GM18873 (cell line): Measurements from ENCODE around the gene FXYD5.

Experiments used
- ATAC-seq: cut with Tn5 transposase; IDR thresholded peaks from one replicate; pipeline ENCODE4 v1.9.1; 2021; ENCODE audit warnings: mild to moderate bottlenecking, moderate library complexity, moderate number of reproducible peaks; ENCODE audit not compliant: unreplicated experiment, low FRiP score

FXYD5 gene

DNA sequence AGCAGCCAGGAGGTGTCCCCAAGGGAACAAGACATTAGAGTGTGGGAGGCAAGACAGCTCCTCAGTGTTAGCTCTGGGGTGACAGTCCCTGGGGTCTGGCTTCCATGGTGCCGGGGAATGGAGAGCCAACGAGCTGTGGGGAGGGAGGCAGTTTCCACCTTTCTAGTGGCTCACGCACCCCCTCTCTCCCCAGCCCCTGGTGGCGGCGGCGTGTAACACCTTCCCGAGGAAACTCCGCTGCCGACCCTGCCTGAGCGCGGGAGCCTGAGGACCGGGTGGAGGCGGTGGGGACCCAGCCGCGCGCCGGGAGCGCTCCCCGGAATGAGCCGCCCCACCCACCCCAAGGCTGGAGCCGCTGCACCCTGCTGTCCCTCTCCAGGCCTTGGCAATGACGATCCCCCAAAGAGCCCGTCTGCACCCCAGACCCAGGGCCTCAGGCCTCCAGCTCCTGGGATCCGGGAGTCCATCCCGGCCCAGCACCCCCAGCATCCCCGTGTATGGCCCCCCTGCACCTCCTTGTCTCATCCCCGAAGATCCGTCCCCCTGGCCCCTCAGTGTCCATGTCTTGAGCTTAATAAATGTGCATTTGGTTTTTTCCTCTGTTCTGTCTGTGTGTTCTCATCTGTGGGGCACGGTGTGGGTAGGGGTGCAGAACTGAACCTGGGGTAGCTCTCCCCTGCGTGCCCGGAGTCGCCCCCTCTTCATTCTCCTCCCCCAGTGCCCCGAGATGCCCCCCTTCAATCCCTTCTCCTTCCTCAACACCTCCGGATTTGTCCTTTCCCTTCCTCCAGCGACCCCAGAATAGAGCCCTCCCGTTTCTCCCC lies 622 bp upstream of the FXYD5 start:
- ATAC-seq = no peak

DNA sequence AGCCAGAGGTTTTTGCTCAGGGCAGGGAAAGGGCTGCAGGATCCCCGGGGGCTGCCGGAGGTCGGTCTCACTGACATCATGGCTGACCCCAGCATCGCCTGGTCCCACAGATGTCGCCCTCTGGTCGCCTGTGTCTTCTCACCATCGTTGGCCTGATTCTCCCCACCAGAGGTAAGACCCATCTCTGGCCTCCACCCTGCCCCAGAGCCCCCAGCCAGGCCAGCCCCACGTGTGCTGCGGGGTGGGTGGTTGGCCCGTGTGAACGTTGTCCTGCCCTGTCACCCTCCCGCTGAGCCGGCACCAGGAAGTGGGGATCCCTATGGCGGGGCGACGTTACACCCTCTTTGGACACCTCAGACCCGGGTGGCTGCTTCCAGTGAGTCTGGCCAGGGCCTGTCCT lies 906 bp downstream of the FXYD5 start:
- ATAC-seq = no peak

DNA sequence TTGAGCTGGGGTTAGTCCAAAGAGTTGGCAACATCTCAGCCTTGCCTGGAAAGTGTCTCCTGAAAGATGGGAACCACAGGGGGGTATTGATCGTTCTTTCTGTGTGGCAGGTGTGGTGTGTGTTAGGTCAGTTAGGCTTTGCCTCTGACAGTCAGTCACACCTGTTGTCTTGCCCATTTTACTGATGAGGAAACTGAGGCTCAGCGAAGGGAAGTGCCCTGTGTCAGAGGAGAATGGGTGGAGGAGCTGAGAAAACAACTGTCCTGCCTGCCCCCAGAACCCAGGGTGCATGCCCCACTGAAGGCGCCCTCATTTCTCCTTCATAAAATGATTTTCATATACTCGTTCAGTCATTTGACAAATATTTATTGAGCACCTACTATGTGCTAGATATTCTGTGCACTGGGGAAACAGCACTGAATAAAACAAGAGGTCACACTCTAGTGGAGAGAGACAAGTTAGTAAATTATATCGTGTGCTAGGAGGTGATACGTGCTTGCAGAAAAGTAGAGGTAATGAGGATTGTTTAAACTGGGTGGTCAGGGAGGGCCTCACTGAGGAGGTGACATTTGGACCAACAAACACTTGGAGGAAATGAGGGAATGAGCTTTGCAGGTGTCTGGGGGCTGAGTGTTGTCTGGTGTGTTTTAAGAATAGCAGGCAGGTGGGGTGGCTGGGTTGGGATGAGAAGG lies 1.6 kb downstream of the FXYD5 start:
- no peak for ATAC-seq

DNA sequence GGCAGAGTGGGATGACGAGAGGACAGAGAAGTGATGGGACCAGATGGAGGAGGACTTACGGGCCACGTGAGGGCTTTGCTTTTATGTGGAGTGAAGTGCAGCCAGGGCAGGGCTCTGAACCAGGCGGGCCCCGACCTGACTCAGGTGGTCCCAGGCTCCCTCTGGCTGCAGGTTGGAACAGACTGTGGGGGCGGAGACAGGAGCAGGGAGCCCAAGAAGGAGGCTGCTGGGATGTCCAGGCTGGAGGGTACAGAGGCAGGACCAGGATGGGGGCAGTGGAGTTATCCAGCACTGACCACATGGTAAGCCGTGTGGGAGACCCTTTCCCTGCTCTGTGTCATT lies 2.1 kb downstream of the FXYD5 start:
- ATAC-seq = no peak

DNA sequence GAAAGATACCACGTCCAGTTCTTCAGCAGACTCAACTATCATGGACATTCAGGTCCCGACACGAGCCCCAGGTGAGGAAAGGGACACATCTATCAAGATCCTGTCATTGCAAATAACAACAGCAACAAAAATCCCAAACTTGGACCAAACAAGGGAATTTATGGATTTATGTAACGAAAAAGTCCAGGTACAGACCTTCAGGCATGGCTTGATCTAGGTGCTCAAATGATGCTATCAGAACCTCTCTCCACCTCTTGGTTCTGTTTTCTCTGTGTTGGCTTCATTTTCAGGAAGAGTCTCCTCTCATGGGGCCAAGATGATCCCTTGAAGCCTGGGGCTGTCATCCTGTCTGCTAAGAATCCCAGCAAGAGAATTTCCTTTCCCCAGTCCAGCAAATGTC lies 2.9 kb downstream of the FXYD5 start:
- ATAC-seq = no peak

DNA sequence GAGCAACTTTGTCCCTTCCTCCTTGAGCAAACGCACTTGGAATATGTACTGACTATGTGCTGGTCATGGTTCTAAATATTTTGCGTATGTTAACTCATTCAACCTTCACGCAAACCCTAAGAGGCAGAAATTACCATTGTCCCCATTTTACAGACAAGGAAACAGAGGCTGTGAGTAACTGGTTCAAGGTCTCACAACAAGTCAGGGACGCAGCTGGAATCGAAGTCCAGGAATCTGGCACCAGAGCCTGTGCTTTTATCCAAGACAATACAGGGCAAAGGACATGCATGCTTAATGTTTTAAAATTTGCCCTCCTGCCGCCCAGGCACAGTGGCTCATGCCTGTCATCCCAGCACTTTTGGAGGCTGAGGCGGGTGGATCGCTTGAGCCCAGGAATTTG lies 5.1 kb downstream of the FXYD5 start:
- ATAC-seq = no peak

DNA sequence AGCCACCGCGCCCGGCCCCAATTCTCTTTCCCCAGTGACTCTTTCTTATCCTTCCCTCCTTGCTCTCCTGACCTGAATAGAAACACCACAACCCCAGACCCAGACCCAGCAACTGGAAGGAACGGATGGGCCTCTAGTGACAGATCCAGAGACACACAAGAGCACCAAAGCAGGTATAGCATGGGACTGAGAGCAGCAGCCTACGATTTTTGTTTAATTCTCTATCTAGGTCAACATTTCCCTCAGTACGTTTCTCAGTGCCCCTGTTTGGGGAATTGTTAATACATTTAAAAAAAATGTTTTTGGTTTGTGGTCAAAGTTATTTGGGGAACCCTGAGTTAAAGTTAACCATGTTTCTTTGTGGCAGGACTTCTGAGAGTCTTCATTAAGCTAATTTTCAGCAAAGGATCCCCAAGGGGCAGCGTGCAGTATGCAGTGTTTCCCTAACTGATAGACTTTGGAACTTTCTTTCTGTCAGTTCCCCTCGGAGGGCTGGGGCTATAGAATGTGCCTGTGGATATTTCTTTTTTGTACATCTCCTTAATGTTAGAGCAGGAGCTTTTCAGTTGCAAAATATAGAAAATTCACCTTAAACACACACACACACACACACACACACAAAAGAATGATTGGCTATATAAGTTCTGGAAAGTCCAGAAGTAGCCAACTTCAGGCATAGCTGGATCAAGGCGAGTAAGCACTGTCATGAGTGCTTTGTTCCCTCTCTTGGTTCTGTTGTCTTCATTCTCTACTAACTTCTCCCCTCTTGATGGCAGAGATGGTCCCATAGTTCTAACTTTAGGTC lies 6.3 kb downstream of the FXYD5 start:
- ATAC-seq = no peak

DNA sequence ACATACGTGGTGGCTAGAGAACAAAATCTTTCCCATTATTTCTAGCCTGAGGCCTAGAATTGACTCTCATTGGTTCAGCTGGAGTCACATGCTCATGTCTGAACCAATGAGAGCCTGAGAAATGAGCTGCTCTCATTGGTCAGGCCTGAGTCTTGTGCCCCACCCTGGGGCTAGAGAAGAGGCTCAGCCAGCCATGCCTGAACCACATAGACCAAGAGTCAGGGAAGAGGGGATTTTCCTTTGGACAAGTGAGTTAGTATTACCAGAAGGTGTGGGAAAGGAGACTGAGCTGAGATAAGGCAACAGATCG lies 6.9 kb downstream of the FXYD5 start:
- no peak for ATAC-seq

DNA sequence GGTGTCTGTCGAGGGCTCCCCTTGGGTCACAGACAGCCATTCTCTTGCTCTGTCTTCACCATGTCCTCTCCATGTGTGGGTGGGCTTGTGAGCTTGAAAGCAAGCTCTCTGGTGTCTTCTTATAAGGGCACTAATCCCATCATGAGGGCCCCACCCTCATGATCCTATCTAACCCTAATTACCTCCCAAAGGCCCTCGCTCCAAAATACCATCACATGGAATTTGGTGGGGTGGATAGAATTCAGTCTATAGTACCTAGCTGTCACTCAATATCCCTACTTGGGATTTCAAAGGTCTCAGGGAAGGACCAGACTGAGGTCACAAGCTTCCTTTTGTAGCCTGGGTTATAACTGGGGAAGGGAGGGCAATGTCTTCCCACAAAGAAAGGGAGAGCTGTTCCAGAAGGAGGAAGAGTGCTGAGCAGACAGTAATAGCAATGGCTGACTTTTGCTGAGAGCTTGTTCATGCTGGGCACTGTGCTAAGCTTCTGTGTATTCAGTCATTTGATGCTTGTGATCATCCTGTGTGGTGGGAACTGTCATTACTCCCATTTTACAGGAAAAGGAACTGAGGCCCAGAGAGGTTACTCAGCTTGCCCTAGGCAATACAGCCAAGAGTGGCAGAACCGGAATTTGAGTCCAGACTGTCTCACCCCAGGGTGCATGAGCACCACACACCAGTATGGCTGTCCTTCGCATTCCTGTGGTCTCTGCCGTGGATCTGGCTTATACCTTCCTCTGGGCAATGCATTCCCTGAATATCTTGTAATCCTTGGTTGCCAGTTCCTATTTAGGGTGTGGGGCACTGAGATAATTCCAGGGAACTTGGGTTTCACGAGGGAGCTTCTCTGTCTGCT lies 8.2 kb downstream of the FXYD5 start:
- ATAC-seq = no peak

DNA sequence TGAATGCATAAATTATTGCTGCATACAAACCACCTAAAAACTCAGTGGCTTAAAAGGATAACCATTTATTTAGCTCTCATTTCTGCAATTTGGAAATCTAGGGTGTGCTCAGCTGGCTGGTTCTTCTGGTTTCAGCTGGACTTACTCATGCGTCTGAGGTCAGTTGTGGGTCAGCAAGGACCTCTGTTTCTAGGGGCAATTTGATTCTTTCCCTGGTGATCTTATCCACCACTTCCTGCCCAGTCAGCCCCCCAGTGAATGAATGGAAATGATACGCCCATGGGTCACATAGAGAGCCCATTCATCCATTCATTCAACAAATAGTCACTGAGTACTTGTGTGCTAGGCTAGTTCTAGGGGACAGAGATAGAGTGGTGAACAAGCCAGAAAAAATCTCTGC lies 9.9 kb downstream of the FXYD5 start:
- no peak for ATAC-seq

DNA sequence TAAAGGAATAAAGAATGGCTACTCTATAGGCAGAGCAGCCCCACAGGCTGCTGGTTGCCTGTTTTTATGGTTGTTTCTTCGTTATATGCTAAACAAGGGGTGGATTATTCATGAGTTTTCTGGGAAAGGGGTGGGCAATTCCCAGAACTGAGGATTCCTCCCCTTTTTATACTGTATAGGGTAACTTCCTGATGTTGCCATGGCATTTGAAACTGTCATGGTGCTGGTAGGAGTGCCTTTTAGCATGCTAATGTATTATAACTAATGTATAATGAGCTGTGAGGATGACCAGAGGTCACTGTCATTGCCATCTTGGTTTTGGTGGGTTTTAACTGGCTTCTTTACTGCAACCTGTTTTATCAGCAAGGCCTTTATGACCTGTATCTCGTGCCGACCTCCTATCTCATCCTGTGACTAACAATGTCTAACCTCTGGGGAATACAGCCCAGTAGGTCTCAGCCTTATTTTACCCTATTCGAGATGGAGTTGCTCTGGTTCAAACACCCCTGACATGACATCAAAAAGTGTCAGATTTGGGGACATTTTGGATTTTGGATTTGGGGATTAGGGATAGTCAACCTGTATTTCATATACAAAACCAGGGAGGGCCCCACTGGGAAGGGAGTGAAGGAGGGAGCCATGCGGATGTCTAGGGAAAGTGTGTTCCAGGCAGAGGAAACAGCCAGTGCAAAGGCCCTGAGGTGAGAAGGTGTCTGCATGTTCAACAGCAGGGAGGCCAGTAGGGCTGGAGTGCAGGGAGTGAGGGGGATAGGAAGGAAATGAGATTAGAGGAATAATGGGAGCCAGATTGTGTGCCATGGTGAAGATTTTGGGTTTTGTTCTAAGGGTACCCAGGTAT lies 10.9 kb downstream of the FXYD5 start:
- no peak for ATAC-seq

DNA sequence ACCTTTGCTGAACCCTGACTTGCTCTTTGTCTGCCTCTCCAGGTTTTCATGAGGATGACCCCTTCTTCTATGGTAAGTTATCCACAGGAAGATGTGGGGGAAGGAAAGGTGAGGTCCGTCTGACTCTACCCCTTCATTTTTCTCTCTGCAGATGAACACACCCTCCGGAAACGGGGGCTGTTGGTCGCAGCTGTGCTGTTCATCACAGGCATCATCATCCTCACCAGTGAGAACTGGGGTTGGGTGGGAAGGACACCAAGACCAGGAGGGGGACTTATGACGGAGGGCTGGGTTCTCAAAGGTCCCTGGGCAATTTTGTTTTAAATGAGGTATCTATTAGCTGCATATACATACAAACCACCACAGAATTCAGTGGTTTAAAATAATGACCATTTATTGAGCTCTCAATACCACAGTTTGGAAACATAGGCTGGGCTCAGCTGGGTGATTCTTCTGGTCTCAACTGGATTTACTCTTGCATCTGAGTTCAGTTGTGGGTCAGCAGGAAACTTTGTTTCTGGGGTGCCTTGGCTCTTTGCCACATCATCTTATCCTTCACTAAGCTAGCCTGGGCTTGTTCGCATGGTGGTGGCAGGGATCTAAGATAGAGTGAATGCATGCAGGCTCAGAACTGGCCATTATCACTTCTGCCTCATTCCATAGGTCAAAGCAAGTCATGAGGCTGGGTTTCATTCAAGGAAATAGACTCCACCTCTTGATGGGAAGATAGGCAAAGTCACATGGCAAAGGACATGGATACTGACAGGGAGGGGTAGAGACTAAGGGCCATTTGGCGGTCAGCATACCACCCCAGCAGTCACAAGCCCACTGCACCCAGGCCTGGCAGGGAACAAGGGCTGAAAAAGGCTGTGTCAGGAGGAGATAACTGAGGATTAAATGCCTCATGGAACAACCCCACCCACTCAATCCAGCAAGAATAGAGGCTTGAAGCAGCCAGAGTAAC lies 11.8 kb downstream of the FXYD5 start:
- ATAC-seq = no peak

DNA sequence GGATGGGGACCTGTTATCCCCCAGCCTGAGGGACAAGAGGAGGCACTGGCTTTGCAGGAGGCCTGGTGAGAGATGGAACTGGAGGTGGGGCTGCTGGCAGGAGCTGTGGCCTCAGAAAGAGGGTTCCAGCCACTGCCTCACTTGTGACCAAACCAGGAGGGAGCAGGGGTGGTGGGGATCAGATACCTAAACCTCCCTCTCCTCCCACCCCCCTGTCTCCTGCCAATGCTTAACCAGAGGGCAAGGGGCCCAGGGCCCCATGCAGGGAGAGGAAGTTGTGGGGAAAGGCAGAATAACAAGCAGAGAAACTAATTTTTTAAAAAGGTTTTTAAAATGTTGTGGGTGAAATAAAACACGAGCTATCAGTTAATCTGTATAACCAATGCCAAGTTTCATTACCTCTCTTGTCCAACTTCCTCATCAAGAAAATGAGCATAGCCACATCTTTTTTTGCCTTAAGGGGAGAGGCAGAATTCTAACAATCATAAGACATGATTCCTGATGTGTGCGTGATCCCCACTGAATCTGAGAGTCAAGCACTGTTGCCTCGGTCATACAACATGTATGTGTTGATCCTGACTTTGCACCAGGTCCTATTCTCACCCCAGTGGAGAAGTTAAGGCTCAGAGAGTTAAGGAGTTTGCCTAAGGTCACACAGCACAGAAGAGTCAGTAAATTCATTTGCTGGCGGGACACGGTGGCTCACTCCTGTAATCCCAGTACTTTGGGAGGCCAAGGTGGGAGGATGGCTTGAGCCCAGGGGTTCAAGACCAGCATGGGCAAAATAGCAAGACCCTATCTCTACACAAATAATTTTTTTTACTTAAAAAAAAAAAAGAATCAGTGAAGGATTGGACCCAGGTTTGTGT lies 12.9 kb downstream of the FXYD5 start:
- no peak for ATAC-seq

DNA sequence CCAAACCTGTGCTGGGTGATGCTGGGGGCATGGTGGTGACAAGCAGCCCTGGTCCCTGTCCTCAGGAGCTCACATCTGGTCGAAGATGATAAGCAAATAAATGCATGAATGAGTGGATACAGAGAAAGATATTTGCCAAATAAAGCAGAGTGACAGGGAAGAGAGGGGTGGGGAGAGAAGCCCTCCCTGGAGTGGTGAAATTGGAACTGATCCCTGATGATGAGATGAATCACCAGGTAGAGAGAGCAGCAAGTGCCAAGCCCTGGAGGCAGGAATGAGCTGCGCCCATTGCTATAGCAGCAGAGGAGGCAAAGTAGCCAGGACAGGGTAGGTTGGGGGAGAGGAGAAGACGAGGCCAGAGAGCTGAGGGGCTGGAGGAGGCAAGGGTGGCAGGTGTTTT lies 13.7 kb downstream of the FXYD5 start:
- no peak for ATAC-seq

DNA sequence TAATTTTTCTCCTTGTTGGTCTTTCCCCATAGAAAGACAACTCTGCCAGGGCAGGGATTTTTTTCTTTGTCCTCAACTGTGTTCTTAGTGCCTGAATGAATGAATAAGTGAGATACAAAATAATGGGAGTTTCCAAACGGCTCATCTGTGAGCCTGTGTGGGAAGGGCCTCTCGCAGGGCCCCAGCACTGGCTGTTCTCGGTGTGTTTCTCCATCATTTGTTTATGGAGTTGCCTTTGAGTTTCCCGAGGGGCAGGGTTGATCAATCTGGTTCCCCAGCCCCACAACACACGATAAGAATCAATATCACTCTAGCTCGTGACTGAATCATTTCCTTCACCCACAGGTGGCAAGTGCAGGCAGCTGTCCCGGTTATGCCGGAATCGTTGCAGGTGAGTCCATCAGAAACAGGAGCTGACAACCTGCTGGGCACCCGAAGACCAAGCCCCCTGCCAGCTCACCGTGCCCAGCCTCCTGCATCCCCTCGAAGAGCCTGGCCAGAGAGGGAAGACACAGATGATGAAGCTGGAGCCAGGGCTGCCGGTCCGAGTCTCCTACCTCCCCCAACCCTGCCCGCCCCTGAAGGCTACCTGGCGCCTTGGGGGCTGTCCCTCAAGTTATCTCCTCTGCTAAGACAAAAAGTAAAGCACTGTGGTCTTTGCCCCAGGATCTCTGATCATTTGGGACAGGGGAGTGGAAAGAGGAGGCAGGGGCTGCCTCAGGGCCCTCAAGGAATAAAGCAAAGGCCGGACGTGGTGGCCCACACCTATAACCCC lies 14.9 kb downstream of the FXYD5 start:
- no peak for ATAC-seq

DNA sequence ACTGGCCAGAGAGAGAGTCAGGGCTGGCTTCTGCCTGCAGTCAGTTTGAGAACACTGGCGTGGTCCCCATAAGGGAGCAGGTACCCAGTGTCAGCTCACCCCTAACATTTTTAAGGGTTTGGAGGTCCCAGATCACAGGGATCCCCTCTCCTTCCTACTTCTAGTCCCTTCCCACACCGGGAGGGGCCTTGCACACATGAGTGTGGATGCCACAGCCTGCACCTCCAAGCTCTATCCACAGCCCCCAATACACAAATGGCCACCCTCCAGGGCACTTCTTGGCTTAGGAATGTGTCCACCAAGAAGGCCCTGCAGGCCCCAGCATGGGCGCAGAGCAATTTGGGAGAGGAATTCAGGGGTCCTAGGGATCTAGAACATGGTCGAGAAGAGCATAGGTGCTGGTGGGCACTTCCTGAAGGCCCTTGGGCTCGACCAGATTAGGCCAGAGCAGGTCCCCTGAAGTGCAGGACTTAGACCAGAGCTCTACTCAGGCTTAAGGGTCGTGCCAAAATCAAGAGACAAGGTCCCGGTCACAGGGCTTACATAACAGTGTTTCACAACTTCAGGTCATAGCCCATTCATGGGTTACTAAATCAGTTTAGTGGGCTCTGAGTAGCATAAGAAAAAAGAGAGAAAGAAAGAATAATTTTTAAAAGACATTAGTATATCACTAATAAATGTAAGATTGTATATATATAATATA lies 16.0 kb downstream of the FXYD5 start:
- no peak for ATAC-seq
